CD4-positive, alpha-beta memory T cell (primary cell): ENCODE measurements around the gene HSD3B1. TPM values are rescaled to one million over a fixed set of nuclear protein-coding genes. Genes with fewer than 3 reads are reported as not detected.

ENCODE experiments used
- polyA plus RNA-seq, 2 donors: library from polyadenylated mRNA; unstranded; fragments of 300-500 nt; fragmentation: Illumina TruSeq; gene quantifications; one replicate each; pipeline ENCODE4 v1.2.3, GENCODE V29; 2021
- total RNA-seq, 2 experiments: library from RNA; stranded (reverse); gene quantifications; one replicate each; pipeline ENCODE4 v1.2.3, GENCODE V29; 2021

HSD3B1 gene
- total and polyA plus RNA-seq, 4 experiments from 2014 or later = not detected

Other genes starting within 250 kb of the HSD3B1 start
- gene HAO2, start 138.4 kb upstream of the HSD3B1 start, total RNA-seq = not detected
- not detected for gene HAO2, start 138.4 kb upstream of the HSD3B1 start, polyA plus RNA-seq
- gene HSD3B2, start 92.1 kb upstream of the HSD3B1 start, total RNA-seq = not detected
- gene HSD3B2, start 92.1 kb upstream of the HSD3B1 start, polyA plus RNA-seq = not detected
- gene ZNF697, start 141.1 kb downstream of the HSD3B1 start, total RNA-seq = under 1 TPM; 0.06 to 0.22 TPM
- gene ZNF697, start 141.1 kb downstream of the HSD3B1 start, polyA plus RNA-seq = not detected
- 1 to 10 TPM; 1.5 to 3.1 TPM for gene PHGDH, start 204.7 kb downstream of the HSD3B1 start, total RNA-seq
- 1 to 10 TPM; 2.7 to 2.8 TPM for gene PHGDH, start 204.7 kb downstream of the HSD3B1 start, polyA plus RNA-seq